Esophagus squamous epithelium (tissue), 5 donors: Measurements from ENCODE around the gene RGS4. TPM values are rescaled to one million over a fixed set of nuclear protein-coding genes. Genes with fewer than 3 reads are reported as not detected.

Experiments used
- DNase-seq: peaks from one replicate; lab custom pipeline; 2025; lab: John Stamatoyannopoulos, UW
- H3K27ac ChIP-seq, 4 donors: fragments of 200-600 bp; sonication (generic); one replicate each; pipeline ENCODE4 v1.5.1; 2016 to 2019; ENCODE audit warnings: mild to moderate bottlenecking in 1 of 4
- H3K27me3 ChIP-seq, 4 donors: fragments of 200-600 bp; sonication (generic); 1 replicate in 3 of 4; 2 replicates in 1 of 4; pipeline versions ENCODE4 v1.5.1 to v1.6.0; 2017 to 2021; ENCODE audit warnings: antibody characterized with exemption in 1 of 4
- H3K36me3 ChIP-seq, 3 donors: fragments of 200-600 bp; sonication (generic); one replicate each; pipeline ENCODE4 v1.5.1; 2016 to 2019
- H3K4me1 ChIP-seq, 3 donors: fragments of 200-600 bp; sonication (generic); one replicate each; pipeline ENCODE4 v1.5.1; 2017 to 2019
- H3K4me3 ChIP-seq, 4 donors: fragments of 200-600 bp; sonication (generic); 1 replicate in 3 of 4; 2 replicates in 1 of 4; pipeline ENCODE4 v1.5.1; 2016 to 2019; ENCODE audit warnings: mild to moderate bottlenecking in 2 of 4, moderate library complexity in 1 of 4
- H3K9me3 ChIP-seq, 3 donors: fragments of 200-600 bp; sonication (generic); one replicate each; pipeline ENCODE4 v1.5.1; 2016 to 2019
- CTCF ChIP-seq, 6 experiments: fragments of 450-650 bp in 4 of 6; fragments of 200-600 bp in 2 of 6; sonication (generic) in 2 of 6; IDR thresholded peaks; one replicate each; pipeline ENCODE4 v1.5.1; 2016 to 2019; ENCODE audit warnings: antibody characterized with exemption in 6 of 6, mild to moderate bottlenecking in 4 of 6, moderate library complexity in 4 of 6
- POLR2A ChIP-seq, 4 donors: fragments of 450-650 bp; IDR thresholded peaks; one replicate each; pipeline ENCODE4 v1.6.1; 2017; ENCODE audit warnings: antibody characterized with exemption in 4 of 4, mild to moderate bottlenecking in 4 of 4, moderate library complexity in 3 of 4
- WGBS, 2 donors: methylation state at CpG; one replicate each; pipeline ENCODE4 v1.1.5; 2018; 5-methylcytosine and 5-hydroxymethylcytosine counted together
- intact Hi-C: fragments of 100-400 bp; cut with DNase I; formaldehyde crosslinking; loops from one replicate; pipeline ENCODE4 v1.15.0; 2022
- total RNA-seq, 4 donors: library from RNA; depleted of rRNA; stranded (reverse); fragments of >200 nt; gene quantifications; one replicate each; pipeline ENCODE4 v1.1.0, GENCODE V29; 2016
- donor health status: DM: yes; HTN: yes; CAD: no.

The RGS4 gene
- total RNA-seq, 4 donors from 2014 or later = 0.26 to 1.5 (median 0.70) TPM; not detected in 1

DNA sequence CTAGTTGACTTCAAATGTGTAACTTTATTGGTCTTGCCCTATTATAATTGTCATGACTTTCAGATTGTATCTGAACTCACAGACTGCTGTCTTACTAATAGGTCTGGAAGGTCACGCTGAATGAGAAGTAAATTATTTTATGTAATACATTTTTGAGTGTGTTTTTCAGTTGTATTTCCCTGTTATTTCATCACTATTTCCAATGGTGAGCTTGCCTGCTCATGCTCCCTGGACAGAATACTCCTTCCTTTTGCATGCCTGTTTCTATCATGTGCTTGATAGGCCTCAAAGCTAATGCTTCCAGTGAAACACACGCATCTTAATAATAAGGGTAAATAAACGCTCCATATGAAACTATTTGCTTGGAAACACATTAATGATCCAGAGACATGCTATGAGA is 7.3 kb downstream of the RGS4 start:
- H3K4me1 ChIP-seq = peaks cover 0 to 6% (median 0%) of the 10 kb centered on the region in 3 donors
- intact Hi-C loops = no loop called here
- 54 to 91% methylated on average over 3 of the region's 3 CpGs for WGBS, 2 donors
- DNase-seq = no peak
- no peaks in the 10 kb centered on the region for H3K9me3 ChIP-seq
- H3K27ac ChIP-seq = peak overlapping the region in 1 of 4 donors; percentile 1
- TF ChIP-seq POLR2A (IDR thresholded peaks at IDR 0.05) (no peak), CTCF (IDR thresholded peaks at IDR 0.05) (no peak)
- no peak overlapping the region for H3K4me3 ChIP-seq
- H3K36me3 ChIP-seq = no peaks in the 10 kb centered on the region
- no peaks in the 10 kb centered on the region for H3K27me3 ChIP-seq

DNA sequence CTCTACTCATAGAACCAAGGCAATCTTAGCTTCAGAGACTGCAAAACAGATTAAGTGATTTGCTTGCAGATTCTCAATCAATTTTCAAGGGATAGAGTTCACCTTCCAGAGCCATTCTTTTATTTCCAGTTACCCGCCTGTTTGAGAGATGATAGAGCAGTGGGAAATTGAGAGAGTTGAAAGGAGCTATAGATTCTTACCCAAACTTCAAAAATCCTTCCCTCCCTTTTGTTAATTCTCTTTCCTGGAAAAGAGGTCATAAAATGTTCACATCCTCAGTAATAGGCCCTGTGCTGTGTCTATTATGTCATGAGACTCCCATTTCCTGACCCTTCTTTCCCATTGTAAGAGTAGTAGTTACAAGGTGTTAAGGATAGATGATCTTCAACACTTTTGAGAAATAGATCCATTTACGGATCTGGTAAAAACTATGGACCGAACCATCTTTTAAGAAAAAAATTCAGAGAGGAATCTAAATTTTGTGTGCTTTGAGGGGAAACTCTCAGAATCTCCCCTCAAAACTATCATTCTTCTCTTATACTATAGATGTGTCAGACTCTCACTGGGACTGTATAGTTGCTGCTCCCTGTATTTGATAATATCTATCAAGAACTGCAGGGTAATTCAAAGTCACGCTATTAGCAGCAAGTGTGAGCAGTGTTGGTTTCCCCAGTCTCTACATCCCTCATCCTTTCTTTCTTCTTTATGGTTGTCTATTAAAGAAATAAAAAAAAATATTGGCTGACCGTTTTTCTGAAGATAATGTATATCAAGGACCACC is 8.0 kb downstream of the RGS4 start:
- 68 to 82% methylated on average over 5 of the region's 5 CpGs for whole genome bisulfite sequencing, 2 donors
- H3K36me3 ChIP-seq = no peaks in the 10 kb centered on the region
- no peak for TF ChIP-seq CTCF (IDR thresholded peaks at IDR 0.05)
- no peak for DNase-seq
- H3K4me1 ChIP-seq = no peaks in the 10 kb centered on the region
- H3K27me3 ChIP-seq = no peaks in the 10 kb centered on the region
- H3K9me3 ChIP-seq = no peaks in the 10 kb centered on the region
- no peak overlapping the region for H3K4me3 ChIP-seq
- intact Hi-C loops = no loop called here
- H3K27ac ChIP-seq = peak overlapping the region in 1 of 4 donors; percentile 1

DNA sequence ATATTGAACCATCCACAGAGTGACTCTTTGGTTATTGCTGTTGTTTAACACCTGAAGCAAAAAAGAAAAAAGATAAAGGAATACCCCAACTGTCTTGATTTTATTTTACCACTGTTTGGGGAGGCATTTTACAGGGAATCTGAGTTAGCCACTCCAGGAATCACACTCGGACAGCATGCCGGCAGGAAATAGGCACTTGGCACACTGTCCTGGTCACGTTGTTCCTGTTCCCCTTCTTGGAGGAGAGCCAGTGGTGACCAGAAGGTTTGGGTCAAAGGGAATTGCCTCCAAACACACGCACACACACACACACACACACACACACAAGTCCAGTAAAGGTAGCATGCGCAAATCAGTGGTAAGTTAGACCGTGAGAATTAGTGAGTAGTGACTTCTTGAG is 13.8 kb downstream of the RGS4 start:
- 45 to 48% methylated on average over 6 of the region's 6 CpGs for WGBS, 2 donors
- no peak overlapping the region for H3K4me3 ChIP-seq
- no peaks in the 10 kb centered on the region for H3K9me3 ChIP-seq
- H3K4me1 ChIP-seq = peaks cover 0 to 5% (median 0%) of the 10 kb centered on the region in 3 donors
- H3K27me3 ChIP-seq = no peaks in the 10 kb centered on the region
- H3K27ac ChIP-seq = no peak overlapping the region
- no peaks in the 10 kb centered on the region for H3K36me3 ChIP-seq
- TF ChIP-seq POLR2A (IDR thresholded peaks at IDR 0.05) = no peak
- TF ChIP-seq CTCF (IDR thresholded peaks at IDR 0.05) = no peak
- intact Hi-C loops = no loop called here
- no peak for DNase-seq

DNA sequence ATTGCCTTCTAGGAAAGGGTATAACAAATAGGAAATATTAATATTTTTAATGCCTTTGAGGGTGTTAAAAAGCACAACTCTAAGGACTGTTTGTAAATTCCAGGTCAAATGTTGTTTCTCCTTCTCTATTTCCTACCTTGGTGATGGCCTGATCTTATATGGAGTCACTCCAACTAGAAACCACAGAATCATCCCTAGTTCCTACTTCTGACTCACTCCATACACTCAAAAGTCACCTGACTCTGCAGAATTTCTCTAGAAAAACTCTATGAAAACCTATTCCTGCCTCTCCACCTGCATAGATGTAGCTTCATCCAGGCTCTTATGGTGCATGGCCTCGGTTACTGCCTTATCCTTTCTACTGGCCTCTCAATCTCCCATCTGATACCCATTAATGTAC is 14.5 kb downstream of the RGS4 start:
- WGBS, 2 donors = 69 to 84% methylated on average over 1 of the region's 1 CpG
- no peak for DNase-seq
- Histone ChIP-seq H3K27ac (no peak overlapping the region), H3K36me3 (no peaks in the 10 kb centered on the region), H3K9me3 (no peaks in the 10 kb centered on the region), H3K4me3 (no peak overlapping the region), H3K4me1 (peaks cover 0 to 5% (median 0%) of the 10 kb centered on the region in 3 donors), H3K27me3 (no peaks in the 10 kb centered on the region)
- TF ChIP-seq CTCF (IDR thresholded peaks at IDR 0.05) = no peak
- TF ChIP-seq POLR2A (IDR thresholded peaks at IDR 0.05) = no peak
- intact Hi-C loops = no loop called here

DNA sequence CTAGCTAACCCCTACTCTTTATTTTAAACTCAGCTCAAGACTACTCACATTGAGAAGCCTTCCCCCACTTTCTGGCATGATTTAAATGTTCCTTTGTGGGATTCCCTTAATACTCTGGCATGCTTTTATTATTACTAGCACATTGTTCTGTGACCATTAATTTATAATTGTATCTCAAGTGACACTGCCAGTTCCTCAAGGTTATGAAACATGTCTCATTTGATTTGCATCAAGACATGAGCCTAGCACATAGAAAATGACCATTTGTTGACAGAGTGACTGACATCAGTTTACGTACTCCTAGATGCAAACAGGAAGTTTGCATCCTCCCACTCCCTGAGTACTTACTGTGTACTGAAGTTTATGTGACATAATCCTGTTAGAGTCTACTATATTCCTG is 15.2 kb downstream of the RGS4 start:
- Histone ChIP-seq H3K4me1 (peaks cover 0 to 5% (median 0%) of the 10 kb centered on the region in 3 donors), H3K9me3 (no peaks in the 10 kb centered on the region), H3K36me3 (no peaks in the 10 kb centered on the region), H3K27me3 (no peaks in the 10 kb centered on the region), H3K4me3 (no peak overlapping the region), H3K27ac (no peak overlapping the region)
- intact Hi-C loops = no loop called here
- 44 to 89% methylated on average over 1 of the region's 1 CpG for WGBS, 2 donors
- TF ChIP-seq POLR2A (IDR thresholded peaks at IDR 0.05) (no peak), CTCF (IDR thresholded peaks at IDR 0.05) (no peak)
- DNase-seq = no peak
